Gastroesophageal sphincter (tissue), 3 donors: ENCODE measurements around the gene PDK4.

Experiments
- POLR2A ChIP-seq, 2 donors: fragments of 450-650 bp; IDR thresholded peaks; one replicate each; pipeline ENCODE4 v1.6.1; 2017; ENCODE audit warnings: antibody characterized with exemption in 2 of 2, mild to moderate bottlenecking in 2 of 2, moderate library complexity in 1 of 2
- POLR2AphosphoS5 ChIP-seq: sonication (generic); formaldehyde crosslinking; IDR thresholded peaks from one replicate; pipeline ENCODE4 v1.6.1; 2017; ENCODE audit warnings: antibody characterized with exemption
- TF ChIP-seq, protein P1 (sequence below), 4 experiments: fragments of 200-600 bp in 2 of 4; fragments of 450-650 bp in 2 of 4; sonication (generic) in 1 of 4; IDR thresholded peaks; one replicate each; pipeline ENCODE4 v1.5.1; 2017 to 2019; ENCODE audit warnings: antibody characterized with exemption in 4 of 4, mild to moderate bottlenecking in 2 of 4, moderate library complexity in 2 of 4

DNA sequence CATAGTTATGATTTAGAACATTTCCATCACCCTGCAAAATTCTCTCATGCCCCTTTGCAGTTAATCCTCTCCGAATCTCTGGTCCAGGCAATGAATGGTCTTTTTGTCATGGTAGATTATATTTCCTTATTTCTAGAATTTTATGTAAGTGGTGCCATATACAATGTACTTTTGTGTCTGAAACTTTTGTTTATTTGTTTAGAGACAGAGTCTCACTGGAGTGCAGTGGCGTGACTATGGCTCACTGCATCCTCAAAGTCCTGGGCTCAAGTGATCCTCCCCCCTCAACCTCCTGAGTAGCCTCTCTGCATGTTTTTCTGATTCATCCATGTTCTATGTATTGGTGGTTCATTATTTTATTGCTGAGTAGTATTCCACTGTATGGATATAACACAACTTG is 23.2 kb upstream of the PDK4 start:
- TF ChIP-seq POLR2AphosphoS5 (no peak), POLR2A (IDR thresholded peaks at IDR 0.05) (no peak)
- TF ChIP-seq, protein P1, sequence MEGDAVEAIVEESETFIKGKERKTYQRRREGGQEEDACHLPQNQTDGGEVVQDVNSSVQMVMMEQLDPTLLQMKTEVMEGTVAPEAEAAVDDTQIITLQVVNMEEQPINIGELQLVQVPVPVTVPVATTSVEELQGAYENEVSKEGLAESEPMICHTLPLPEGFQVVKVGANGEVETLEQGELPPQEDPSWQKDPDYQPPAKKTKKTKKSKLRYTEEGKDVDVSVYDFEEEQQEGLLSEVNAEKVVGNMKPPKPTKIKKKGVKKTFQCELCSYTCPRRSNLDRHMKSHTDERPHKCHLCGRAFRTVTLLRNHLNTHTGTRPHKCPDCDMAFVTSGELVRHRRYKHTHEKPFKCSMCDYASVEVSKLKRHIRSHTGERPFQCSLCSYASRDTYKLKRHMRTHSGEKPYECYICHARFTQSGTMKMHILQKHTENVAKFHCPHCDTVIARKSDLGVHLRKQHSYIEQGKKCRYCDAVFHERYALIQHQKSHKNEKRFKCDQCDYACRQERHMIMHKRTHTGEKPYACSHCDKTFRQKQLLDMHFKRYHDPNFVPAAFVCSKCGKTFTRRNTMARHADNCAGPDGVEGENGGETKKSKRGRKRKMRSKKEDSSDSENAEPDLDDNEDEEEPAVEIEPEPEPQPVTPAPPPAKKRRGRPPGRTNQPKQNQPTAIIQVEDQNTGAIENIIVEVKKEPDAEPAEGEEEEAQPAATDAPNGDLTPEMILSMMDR (IDR thresholded peaks at IDR 0.05): no peak
